PC-3 (cell line): ENCODE results near the gene WDR19. TPM values are rescaled to one million over a fixed set of nuclear protein-coding genes. Genes with fewer than 3 reads are reported as not detected.
A peak's percentile ranks its signal among the peaks of the same experiment; 100 is the strongest.
"Not testable (repeated sequence)": the region's sequence is repeated elsewhere in the genome, so short reads cannot be mapped to it uniquely, and the experiment has no call there.

Source experiments
- ATAC-seq: fragments of 200-7000 bp; cut with Tn5 transposase; 2 replicates; pipeline ENCODE4 v1.9.1; 2020; ENCODE audit warnings: mild to moderate bottlenecking, moderate library complexity
- BruUV-seq: library from RNA; stranded (reverse); fragments of 400-500 nt; replicated peaks from 2 replicates; lab custom pipeline; 2021; lab: Mats Ljungman, UMichigan
- CTCF ChIA-PET: fragments of 300-600 bp; sonication (Branson Sonifier 250); formaldehyde crosslinking; loops from one replicate; lab custom pipeline; 2022; ENCODE audit warnings: antibody characterized with exemption; lab: Charles Lee
- POLR2A ChIA-PET: fragments of 300-600 bp; sonication (Branson Sonifier 250); formaldehyde crosslinking; loops from one replicate; lab custom pipeline; 2022; ENCODE audit warnings: antibody characterized with exemption; ENCODE audit not compliant: unreplicated experiment; lab: Charles Lee
- DNase-seq: peaks from one replicate; pipeline ENCODE4 v3.0.0-alpha.2; 2015
- H2AFZ ChIP-seq: fragments of 300-600 bp; sonication (generic); 2 replicates; pipeline ENCODE4 v1.6.0; 2016; ENCODE audit warnings: antibody characterized with exemption, low read length
- H3F3A ChIP-seq: fragments of 300-600 bp; sonication (generic); one replicate; pipeline ENCODE4 v1.6.0; 2017; ENCODE audit warnings: antibody characterized with exemption, low read length, control low read depth, mild to moderate bottlenecking; ENCODE audit not compliant: unreplicated experiment
- H3K27ac ChIP-seq: fragments of 300-600 bp; sonication (generic); 2 replicates; pipeline ENCODE4 v1.5.1; 2016; ENCODE audit warnings: mild to moderate bottlenecking, low read length
- H3K27me3 ChIP-seq: fragments of 300-600 bp; sonication (generic); 2 replicates; pipeline ENCODE4 v1.6.1; 2016; ENCODE audit warnings: low read length, mixed read lengths
- H3K36me3 ChIP-seq: fragments of 300-600 bp; sonication (generic); 2 replicates; pipeline ENCODE4 v1.6.1; 2016; ENCODE audit warnings: low read depth, mixed run types, low read length, mixed read lengths
- H3K4me1 ChIP-seq: fragments of 300-600 bp; sonication (generic); 2 replicates; pipeline ENCODE4 v1.5.1; 2016; ENCODE audit warnings: low read length; ENCODE audit not compliant: insufficient read depth
- H3K4me2 ChIP-seq: fragments of 300-600 bp; sonication (generic); 2 replicates; pipeline ENCODE4 v1.6.0; 2016; ENCODE audit warnings: low read length
- H3K4me3 ChIP-seq: fragments of 300-600 bp; sonication (generic); 2 replicates; pipeline ENCODE4 v1.5.1; 2016; ENCODE audit warnings: mild to moderate bottlenecking, low read length, mixed read lengths
- H3K79me2 ChIP-seq: fragments of 300-600 bp; sonication (generic); 2 replicates; pipeline ENCODE4 v1.6.1; 2017; ENCODE audit warnings: low read length, mixed read lengths
- H3K9ac ChIP-seq: fragments of 300-600 bp; sonication (generic); 2 replicates; pipeline ENCODE4 v1.6.0; 2016; ENCODE audit warnings: mild to moderate bottlenecking, low read length
- H3K9me2 ChIP-seq: fragments of 300-600 bp; sonication (generic); replicated peaks from 2 replicates; pipeline ENCODE4 v1.6.1; 2016; ENCODE audit warnings: mixed run types, low read length, mixed read lengths
- H3K9me3 ChIP-seq: fragments of 300-600 bp; sonication (generic); 2 replicates; pipeline ENCODE4 v1.6.1; 2016; ENCODE audit warnings: low read length, mixed read lengths
- H4K20me1 ChIP-seq: fragments of 300-600 bp; sonication (generic); 2 replicates; pipeline ENCODE4 v1.6.1; 2016; ENCODE audit warnings: low read length, mixed read lengths
- CTCF ChIP-seq: fragments of 300-600 bp; sonication (generic); conservative IDR thresholded peaks from 2 replicates; pipeline ENCODE4 v1.5.1; 2017; ENCODE audit warnings: antibody characterized with exemption, low read depth, mild to moderate bottlenecking, low read length
- EZH2 ChIP-seq: fragments of 300-600 bp; sonication (generic); IDR thresholded peaks from one replicate; pipeline ENCODE4 v1.6.1; 2017; ENCODE audit warnings: antibody characterized with exemption, mild to moderate bottlenecking, low read length; ENCODE audit not compliant: unreplicated experiment
- EZH2phosphoT487 ChIP-seq: fragments of 300-600 bp; sonication (generic); IDR thresholded peaks from 2 replicates; pipeline ENCODE4 v1.6.1; 2018; ENCODE audit warnings: mild to moderate bottlenecking, antibody characterized with exemption, low read length, borderline replicate concordance
- intact Hi-C: fragments of 100-400 bp; cut with micrococcal nuclease; formaldehyde crosslinking; loops from 2 replicates; pipeline ENCODE4 v1.9.0; 2023
- total RNA-seq: library from RNA; depleted of rRNA; stranded (reverse); fragments of >200 nt; gene quantifications from 2 replicates; pipeline ENCODE4 v1.2.3, GENCODE V29; 2014

Gene WDR19
- total RNA-seq, 1 experiment from 2014 or later = 11.0 TPM

- H3K4me1 ChIP-seq = no peaks in the 10 kb centered on the region
- DNase-seq (no peak), ATAC-seq (peak; percentile 18; the same call in 1 of the 2 replicates)
- TF ChIP-seq EZH2phosphoT487 (no peak), CTCF (no peak), EZH2 (no peak)
- no peaks in the 10 kb centered on the region for H3K9me2 ChIP-seq
- H3K79me2 ChIP-seq = no peaks in the 10 kb centered on the region
- H3K9ac ChIP-seq = no peak overlapping the region
- ChIA-PET POLR2A (interaction anchor here (0.5 kb wide), 1 partner anchor 253 kb away, joined by 3 read pairs; no protein-coding TSS in a partner anchor), CTCF (no interaction called here)
- no peaks in the 10 kb centered on the region for H3F3A ChIP-seq
- H3K4me3 ChIP-seq = no peak overlapping the region
- H3K36me3 ChIP-seq = peaks cover 27% of the 10 kb centered on the region
- H4K20me1 ChIP-seq = no peaks in the 10 kb centered on the region
- H3K4me2 ChIP-seq = no peak overlapping the region
- no peaks in the 10 kb centered on the region for H3K27me3 ChIP-seq
- no peak overlapping the region for H3K27ac ChIP-seq
- no peak overlapping the region for H2AFZ ChIP-seq
- no peaks in the 10 kb centered on the region for H3K9me3 ChIP-seq
- intact Hi-C loops = no loop called here
- BruUV-seq = no TSS peak
These were observed 103.9 kb downstream of the WDR19 start for GRCh38 chr4:39286263-39286662.

- no peak overlapping the region for H3K4me3 ChIP-seq
- no peaks in the 10 kb centered on the region for H3K79me2 ChIP-seq
- ChIA-PET POLR2A (no interaction called here), CTCF (no interaction called here)
- no peak for TF ChIP-seq CTCF
- no peak for TF ChIP-seq EZH2
- TF ChIP-seq EZH2phosphoT487 = no peak
- H3K27me3 ChIP-seq = no peaks in the 10 kb centered on the region
- no peak for DNase-seq
- no peaks in the 10 kb centered on the region for H3K9me2 ChIP-seq
- no peaks in the 10 kb centered on the region for H3K4me1 ChIP-seq
- H3K9me3 ChIP-seq = no peaks in the 10 kb centered on the region
- intact Hi-C loops = no loop called here
- H3F3A ChIP-seq = no peaks in the 10 kb centered on the region
- no TSS peak for BruUV-seq
- H3K4me2 ChIP-seq = no peak overlapping the region
- no peak overlapping the region for H2AFZ ChIP-seq
- H3K9ac ChIP-seq = no peak overlapping the region
- peaks cover 27% of the 10 kb centered on the region for H3K36me3 ChIP-seq
- H3K27ac ChIP-seq = no peak overlapping the region
- no peaks in the 10 kb centered on the region for H4K20me1 ChIP-seq
- no peak for ATAC-seq
These were observed 104.9 kb downstream of the WDR19 start for GRCh38 chr4:39287223-39287622.

- H3K36me3 ChIP-seq = peaks cover 14% of the 10 kb centered on the region
- no peak for TF ChIP-seq EZH2
- CTCF ChIA-PET = no interaction called here
These were observed 109.4 kb downstream of the WDR19 start for GRCh38 chr4:39291686-39292085.

GRCh38 chr4:39292433-39292832 is 110.1 kb downstream of the WDR19 start:
- H3K4me3 ChIP-seq, DNase-seq, H3K27ac ChIP-seq, H3K9me2 ChIP-seq, H3K9me3 ChIP-seq, H3K27me3 ChIP-seq, intact Hi-C loops, POLR2A ChIA-PET, H3K36me3 ChIP-seq, BruUV-seq, CTCF ChIA-PET, H3K79me2 ChIP-seq, H3K4me2 ChIP-seq, H3K9ac ChIP-seq, ATAC-seq, H4K20me1 ChIP-seq, H3K4me1 ChIP-seq, H3F3A ChIP-seq, H2AFZ ChIP-seq: not testable (repeated sequence)

More at GRCh38 chr4:39291686-39292085, 109.4 kb downstream of the WDR19 start:
- POLR2A ChIA-PET = no interaction called here
- Histone ChIP-seq H3K27me3 (no peaks in the 10 kb centered on the region), H3K27ac (no peak overlapping the region), H3K4me3 (no peak overlapping the region), H2AFZ (no peak overlapping the region), H4K20me1 (no peaks in the 10 kb centered on the region), H3F3A (no peaks in the 10 kb centered on the region), H3K9me2 (no peaks in the 10 kb centered on the region), H3K4me1 (no peaks in the 10 kb centered on the region), H3K79me2 (no peaks in the 10 kb centered on the region), H3K9me3 (no peaks in the 10 kb centered on the region), H3K9ac (no peak overlapping the region), H3K4me2 (no peak overlapping the region)
- ATAC-seq = no peak
- no peak for DNase-seq
- intact Hi-C loops = no loop called here
- no TSS peak for BruUV-seq
